ENCODE results near the gene ADAMTSL2.

ADAMTSL2 gene

DNA sequence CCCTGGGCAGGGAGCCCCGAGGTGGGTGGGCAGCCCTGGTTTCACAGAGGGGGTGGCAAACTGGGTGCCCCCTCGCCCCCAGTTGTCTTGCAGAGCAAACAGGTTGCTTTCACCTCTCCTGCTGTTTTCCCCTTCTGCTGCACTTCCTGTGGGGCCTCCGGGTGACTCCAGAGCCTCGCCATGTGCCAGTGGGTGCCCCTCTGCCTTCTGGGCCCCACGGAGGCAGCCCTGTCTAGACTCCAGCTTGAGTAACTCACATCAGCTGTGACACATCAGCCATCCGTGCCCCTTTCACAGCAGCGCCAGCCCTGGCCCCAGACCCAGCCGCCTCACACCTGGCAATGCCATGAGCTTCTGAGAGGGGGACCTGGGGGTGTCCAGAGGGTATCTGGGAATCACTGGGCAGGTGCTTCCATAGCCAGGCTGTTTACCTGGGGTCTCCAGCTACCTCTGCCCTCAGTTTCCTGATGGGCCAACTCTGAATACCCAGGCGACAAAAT is 36.9 kb downstream of the ADAMTSL2 start:
- no peak overlapping the region for H3K27ac Mint-ChIP-seq
- ATAC-seq (replicated peaks): no peak
- H3K4me1 Mint-ChIP-seq: peaks cover 10 to 19% of the 10 kb centered on the region in 2 donors
- no peak overlapping the region for H3K4me3 Mint-ChIP-seq
- no peak for DNase-seq
- H3K36me3 Mint-ChIP-seq: no peaks in the 10 kb centered on the region
- H3K9me3 Mint-ChIP-seq: no peaks in the 10 kb centered on the region
- peaks cover 41 to 85% of the 10 kb centered on the region in 2 donors for H3K27me3 Mint-ChIP-seq

- Mint-ChIP-seq H3K27me3 (peaks cover 47 to 87% of the 10 kb centered on the region in 2 donors), H3K4me3 (no peak overlapping the region), H3K9me3 (no peaks in the 10 kb centered on the region), H3K27ac (no peak overlapping the region), H3K36me3 (no peaks in the 10 kb centered on the region), H3K4me1 (peaks cover 16 to 25% of the 10 kb centered on the region in 2 donors)
- DNase-seq (no peak), ATAC-seq (replicated peaks) (no peak)
Measured at GRCh38 chr9:133571896-133572595, 37.5 kb downstream of the ADAMTSL2 start.

GRCh38 chr9:133572821-133573361 is 38.4 kb downstream of the ADAMTSL2 start:
- ATAC-seq (replicated peaks) (no peak), DNase-seq (no peak)
- Mint-ChIP-seq H3K27me3 (peaks cover 49 to 88% of the 10 kb centered on the region in 2 donors), H3K36me3 (no peaks in the 10 kb centered on the region), H3K4me3 (no peak overlapping the region), H3K9me3 (no peaks in the 10 kb centered on the region), H3K27ac (no peak overlapping the region), H3K4me1 (peaks cover 23 to 34% of the 10 kb centered on the region in 2 donors)

DNA sequence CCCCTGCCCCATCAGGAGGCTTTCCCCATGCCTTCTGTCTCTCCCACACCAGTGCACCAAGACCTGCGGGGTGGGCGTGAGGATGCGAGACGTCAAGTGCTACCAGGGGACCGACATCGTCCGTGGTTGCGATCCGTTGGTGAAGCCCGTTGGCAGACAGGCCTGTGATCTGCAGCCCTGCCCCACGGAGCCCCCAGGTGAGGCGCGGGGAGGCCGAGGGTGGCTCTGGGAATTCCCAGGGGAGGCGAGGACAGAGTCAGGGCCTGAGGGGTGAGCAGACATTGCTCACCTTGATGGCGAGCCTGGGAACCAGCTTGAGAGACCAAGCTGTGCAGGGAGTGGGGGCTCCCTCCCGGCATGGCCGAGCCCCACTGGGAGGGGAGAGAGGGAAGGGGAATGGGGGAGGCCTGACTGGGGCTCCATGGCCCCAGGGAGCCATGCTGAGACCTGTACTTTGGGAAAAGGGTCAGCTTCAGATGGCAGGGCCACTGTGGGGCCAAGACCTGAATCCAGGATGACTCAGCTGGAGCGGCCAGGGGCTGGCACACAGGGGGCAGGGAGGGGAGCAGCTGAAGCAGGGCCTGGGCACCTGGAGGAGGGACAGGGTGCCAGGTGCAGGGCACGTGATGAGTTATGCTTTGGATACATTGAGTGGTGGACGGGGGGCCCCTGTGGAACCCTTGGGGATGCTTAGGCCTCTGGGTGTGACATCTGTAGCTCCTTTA is 39.4 kb downstream of the ADAMTSL2 start:
- no peak overlapping the region for H3K4me3 Mint-ChIP-seq
- ATAC-seq (replicated peaks) (no peak), DNase-seq (no peak)
- H3K27me3 Mint-ChIP-seq: peaks cover 53 to 90% of the 10 kb centered on the region in 2 donors
- peaks cover 29 to 40% of the 10 kb centered on the region in 2 donors for H3K4me1 Mint-ChIP-seq
- H3K36me3 Mint-ChIP-seq: no peaks in the 10 kb centered on the region
- no peak overlapping the region for H3K27ac Mint-ChIP-seq
- no peaks in the 10 kb centered on the region for H3K9me3 Mint-ChIP-seq

- H3K9me3 Mint-ChIP-seq: no peaks in the 10 kb centered on the region
- H3K36me3 Mint-ChIP-seq: no peaks in the 10 kb centered on the region
- peaks cover 61 to 95% of the 10 kb centered on the region in 2 donors for H3K27me3 Mint-ChIP-seq
- DNase-seq: no peak
- no peak overlapping the region for H3K27ac Mint-ChIP-seq
- peaks cover 37 to 46% of the 10 kb centered on the region in 2 donors for H3K4me1 Mint-ChIP-seq
- no peak for ATAC-seq (replicated peaks)
- no peak overlapping the region for H3K4me3 Mint-ChIP-seq
Measured at GRCh38 chr9:133574771-133575170, 40.3 kb downstream of the ADAMTSL2 start.

- ATAC-seq (replicated peaks) (no peak), DNase-seq (no peak)
- no peak overlapping the region for H3K4me3 Mint-ChIP-seq
- H3K36me3 Mint-ChIP-seq: no peaks in the 10 kb centered on the region
- peaks cover 40 to 52% of the 10 kb centered on the region in 2 donors for H3K4me1 Mint-ChIP-seq
- H3K27ac Mint-ChIP-seq: peak overlapping the region; percentile 51
- H3K27me3 Mint-ChIP-seq: peaks cover 61 to 95% of the 10 kb centered on the region in 2 donors
- no peaks in the 10 kb centered on the region for H3K9me3 Mint-ChIP-seq
Measured at GRCh38 chr9:133575186-133576030, 40.9 kb downstream of the ADAMTSL2 start.

- Mint-ChIP-seq H3K27ac (peak overlapping the region; percentile 60), H3K9me3 (no peaks in the 10 kb centered on the region), H3K36me3 (no peaks in the 10 kb centered on the region), H3K4me3 (peak overlapping the region; percentile 66 to 67), H3K4me1 (peaks cover 43 to 60% of the 10 kb centered on the region in 2 donors), H3K27me3 (peaks cover 61 to 91% of the 10 kb centered on the region in 2 donors)
- ATAC-seq (replicated peaks): no peak
- DNase-seq: no peak
Measured at GRCh38 chr9:133576031-133576874, 41.7 kb downstream of the ADAMTSL2 start.

DNA sequence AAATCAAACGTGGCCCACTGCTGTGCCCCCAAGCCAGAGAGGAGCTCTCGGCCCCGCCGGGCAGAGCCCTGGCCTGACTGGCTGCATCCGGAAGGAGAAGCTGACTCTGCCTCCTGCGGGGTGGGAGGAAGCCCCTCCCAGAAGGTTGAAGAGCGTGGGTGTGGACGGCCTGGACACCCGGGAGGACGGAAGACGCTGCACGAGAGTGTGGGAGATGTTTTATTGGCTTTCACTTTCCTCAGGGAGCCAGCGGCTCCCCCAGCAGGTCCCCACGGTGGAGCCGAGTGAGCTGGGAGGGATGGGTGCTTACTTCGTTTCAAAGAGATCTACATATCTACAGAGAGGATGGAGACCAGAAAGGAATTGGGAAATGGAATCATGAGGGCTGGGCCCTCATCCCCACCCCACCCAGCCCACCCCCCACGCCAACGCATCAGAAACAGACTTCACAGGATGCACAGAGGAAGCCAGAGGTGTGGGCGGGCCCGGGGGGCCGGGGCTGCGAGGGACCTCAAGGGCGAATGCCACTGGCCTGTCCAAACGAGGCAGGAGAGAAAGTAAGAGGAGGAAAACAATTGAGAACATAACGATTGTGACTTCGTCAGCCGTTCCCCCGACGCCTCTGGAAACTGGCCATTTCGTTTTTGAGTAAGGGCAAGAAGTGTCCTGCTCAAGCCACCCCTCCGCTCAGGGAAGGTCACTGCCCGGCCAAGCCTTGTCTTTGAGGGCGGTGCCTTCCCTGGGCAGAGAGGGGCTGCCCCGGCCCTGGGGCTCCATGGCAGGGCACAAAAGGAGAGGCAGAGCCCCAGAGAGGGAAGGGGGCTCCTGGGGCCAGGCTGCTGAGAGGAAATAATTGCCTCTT is 42.6 kb downstream of the ADAMTSL2 start:
- no peak for DNase-seq
- Mint-ChIP-seq H3K9me3 (no peaks in the 10 kb centered on the region), H3K4me1 (peaks cover 48 to 67% of the 10 kb centered on the region in 2 donors), H3K36me3 (no peaks in the 10 kb centered on the region), H3K27me3 (peaks cover 68 to 94% of the 10 kb centered on the region in 2 donors), H3K27ac (peak overlapping the region; percentile 60), H3K4me3 (peak overlapping the region; percentile 66 to 67)
- peak; percentile 17 to 21 for ATAC-seq (replicated peaks)

- Mint-ChIP-seq H3K36me3 (no peaks in the 10 kb centered on the region), H3K27ac (no peak overlapping the region), H3K4me3 (peak overlapping the region in 1 of 2 donors; percentile 13), H3K27me3 (peaks cover 69 to 95% of the 10 kb centered on the region in 2 donors), H3K9me3 (no peaks in the 10 kb centered on the region), H3K4me1 (peaks cover 48 to 71% of the 10 kb centered on the region in 2 donors)
- DNase-seq (no peak), ATAC-seq (replicated peaks) (no peak)
Measured at GRCh38 chr9:133577737-133578112, 43.2 kb downstream of the ADAMTSL2 start.

DNA sequence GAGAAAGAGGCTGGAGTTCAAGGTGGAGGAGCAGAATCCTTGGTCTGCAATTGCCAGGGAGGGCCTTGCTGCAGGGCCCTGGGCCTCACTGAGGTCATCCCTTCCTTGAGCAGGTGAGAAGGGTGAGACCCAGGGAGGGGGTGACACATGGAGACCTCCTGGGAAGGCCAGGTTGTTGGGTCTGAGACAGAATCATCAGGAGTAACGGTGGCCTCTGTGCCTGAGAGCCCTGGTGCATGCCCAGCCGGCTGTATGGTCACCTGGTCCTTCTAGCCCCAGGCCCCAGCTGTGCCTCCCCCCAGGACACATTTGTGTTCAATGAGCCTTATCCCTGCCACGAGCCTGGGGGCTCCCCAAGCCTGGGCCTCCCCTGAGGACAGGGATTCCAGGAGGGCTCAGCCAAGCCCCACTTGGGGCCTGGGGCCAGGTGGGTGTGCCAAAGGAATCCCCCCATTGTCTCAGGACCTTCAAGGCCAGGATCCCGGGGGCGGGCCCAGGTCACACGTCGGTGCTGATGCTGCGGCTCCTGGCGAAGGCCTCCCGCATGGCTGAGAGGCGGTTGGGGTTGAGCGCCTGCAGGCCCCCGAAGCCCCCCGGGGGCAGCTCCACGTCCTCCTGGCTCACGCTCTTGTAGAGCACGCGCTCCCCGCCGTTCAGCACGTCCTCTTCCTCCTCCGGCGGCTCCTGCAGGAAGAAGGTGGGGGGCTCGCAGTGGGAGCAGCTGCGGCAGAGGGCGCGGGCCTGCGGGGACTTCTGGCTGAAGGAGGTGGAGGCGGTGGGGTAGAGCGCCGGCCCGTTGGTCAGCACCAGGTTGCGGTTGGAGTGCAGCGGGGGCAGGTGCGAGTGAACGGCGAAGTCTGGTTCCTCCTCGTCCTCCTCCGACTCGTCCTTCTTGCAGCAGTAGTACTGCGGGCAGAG is 44.3 kb downstream of the ADAMTSL2 start:
- DNase-seq (no peak), ATAC-seq (replicated peaks) (peak; percentile 5 to 17)
- Mint-ChIP-seq H3K27me3 (peaks cover 68 to 95% of the 10 kb centered on the region in 2 donors), H3K27ac (peak overlapping the region; percentile 67), H3K36me3 (no peaks in the 10 kb centered on the region), H3K9me3 (no peaks in the 10 kb centered on the region), H3K4me3 (peak overlapping the region; percentile 6 to 17), H3K4me1 (peaks cover 48 to 77% of the 10 kb centered on the region in 2 donors)

- H3K36me3 Mint-ChIP-seq: no peaks in the 10 kb centered on the region
- peaks cover 72 to 96% of the 10 kb centered on the region in 2 donors for H3K27me3 Mint-ChIP-seq
- H3K27ac Mint-ChIP-seq: peak overlapping the region; percentile 67
- peak overlapping the region; percentile 14 to 30 for H3K4me3 Mint-ChIP-seq
- ATAC-seq (replicated peaks) (peak; percentile 79 to 84), DNase-seq (peak; percentile 47)
- no peaks in the 10 kb centered on the region for H3K9me3 Mint-ChIP-seq
- H3K4me1 Mint-ChIP-seq: peaks cover 55 to 87% of the 10 kb centered on the region in 2 donors
Measured at GRCh38 chr9:133579601-133580418, 45.3 kb downstream of the ADAMTSL2 start.
